Activated T-helper 1 cell treated with anti-CD3 and anti-CD28 coated beads, Interleukin-12 subunit alpha, Interleukin-12 subunit beta, Interleukin-2, Interleukin-4 antibody, amounts not matched to agents 30 ng/mL and 10 ng/mL and 1 ng/mL, durations not matched to agents 14 hours and 24 hours and 36 hours (primary cell): Measurements from ENCODE around the gene TRPM3. TPM values are rescaled to one million over a fixed set of nuclear protein-coding genes. Genes with fewer than 3 reads are reported as not detected.

Experiments
- DNase-seq: peaks from one replicate; pipeline ENCODE4 v3.0.0; 2021; ENCODE audit warnings: low spot score
- H3K27ac Mint-ChIP-seq: one replicate; pipeline ENCODE4 v1.8.0; 2021; ENCODE audit warnings: mild to moderate bottlenecking, mixed read lengths
- H3K27me3 Mint-ChIP-seq: one replicate; pipeline ENCODE4 v1.8.0; 2022; ENCODE audit warnings: mild to moderate bottlenecking, moderate library complexity, mixed read lengths; ENCODE audit not compliant: insufficient read depth
- H3K36me3 Mint-ChIP-seq: one replicate; pipeline ENCODE4 v1.8.0; 2021; ENCODE audit warnings: low read depth, mixed read lengths
- H3K4me1 Mint-ChIP-seq: one replicate; pipeline ENCODE4 v1.8.0; 2021; ENCODE audit warnings: low read depth, mixed read lengths
- H3K4me3 Mint-ChIP-seq: one replicate; pipeline ENCODE4 v1.8.0; 2021; ENCODE audit warnings: mild to moderate bottlenecking, moderate library complexity, mixed read lengths
- H3K9me3 Mint-ChIP-seq: one replicate; pipeline ENCODE4 v1.8.0; 2021; ENCODE audit warnings: mixed read lengths
- intact Hi-C: fragments of 100-400 bp; cut with micrococcal nuclease; formaldehyde crosslinking; loops from one replicate; pipeline ENCODE4 v1.15.1; 2024
- total RNA-seq: library from RNA; stranded (reverse); gene quantifications from 2 replicates; pipeline ENCODE4 v1.2.3, GENCODE V29; 2022

TRPM3 gene
- total RNA-seq, 1 donor from 2014 or later = not detected

DNA sequence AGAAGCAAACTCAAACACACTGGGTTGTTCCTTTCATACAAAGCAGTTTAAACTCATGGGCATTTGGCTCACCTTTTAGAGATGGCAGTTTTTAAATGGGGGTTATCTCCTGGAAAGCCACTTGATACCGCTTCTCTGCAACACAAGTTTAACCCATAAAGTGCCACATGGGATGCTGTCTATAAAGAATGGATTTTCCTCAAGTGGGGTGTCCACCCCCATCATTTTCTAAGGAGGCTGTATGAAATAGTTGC is 528 bp upstream of the TRPM3 start:
- Mint-ChIP-seq H3K4me3 (no peak overlapping the region), H3K27ac (no peak overlapping the region), H3K4me1 (no peaks in the 10 kb centered on the region), H3K9me3 (no peaks in the 10 kb centered on the region), H3K27me3 (peaks cover 2% of the 10 kb centered on the region), H3K36me3 (no peaks in the 10 kb centered on the region)
- intact Hi-C loops = no loop called here
- DNase-seq = no peak

DNA sequence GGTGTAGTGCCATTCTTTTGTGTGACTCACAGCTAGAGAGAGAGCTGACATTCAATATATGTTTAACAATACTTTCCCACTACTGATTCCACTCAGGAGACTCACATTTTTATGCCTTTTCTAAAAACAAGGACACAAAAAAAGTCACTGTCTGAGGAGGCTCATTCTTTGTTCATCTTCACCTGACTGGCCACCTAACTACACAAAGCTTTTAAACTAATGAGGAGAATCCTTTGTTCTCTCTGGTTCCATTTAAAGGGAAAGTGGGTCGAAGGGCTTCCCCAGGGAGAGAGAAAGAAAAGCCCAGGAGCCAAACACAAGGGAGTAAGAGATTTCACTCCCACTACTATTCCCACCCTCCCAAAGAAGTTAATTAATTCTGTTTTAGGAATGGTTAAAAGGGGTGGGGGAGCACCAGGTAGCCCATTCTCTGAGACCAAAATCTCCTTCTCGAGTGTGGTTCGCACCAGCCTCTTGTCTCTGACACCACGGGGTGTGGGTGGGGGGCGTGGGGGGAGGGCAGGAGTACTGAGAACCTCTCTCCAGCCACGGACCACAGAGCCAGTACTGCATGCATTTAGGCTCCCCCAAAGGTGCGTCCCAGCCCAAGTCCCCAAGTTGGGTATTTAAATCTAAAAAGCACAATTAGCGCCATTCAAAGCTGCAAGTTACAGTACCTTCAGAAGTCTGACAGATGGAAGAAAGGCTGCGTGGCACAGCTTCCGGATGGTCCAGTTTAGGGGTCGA is 747 bp downstream of the TRPM3 start:
- H3K4me1 Mint-ChIP-seq = no peaks in the 10 kb centered on the region
- no peak for DNase-seq
- peaks cover 2% of the 10 kb centered on the region for H3K27me3 Mint-ChIP-seq
- H3K4me3 Mint-ChIP-seq = no peak overlapping the region
- intact Hi-C loops = no loop called here
- H3K27ac Mint-ChIP-seq = no peak overlapping the region
- no peaks in the 10 kb centered on the region for H3K9me3 Mint-ChIP-seq
- no peaks in the 10 kb centered on the region for H3K36me3 Mint-ChIP-seq

DNA sequence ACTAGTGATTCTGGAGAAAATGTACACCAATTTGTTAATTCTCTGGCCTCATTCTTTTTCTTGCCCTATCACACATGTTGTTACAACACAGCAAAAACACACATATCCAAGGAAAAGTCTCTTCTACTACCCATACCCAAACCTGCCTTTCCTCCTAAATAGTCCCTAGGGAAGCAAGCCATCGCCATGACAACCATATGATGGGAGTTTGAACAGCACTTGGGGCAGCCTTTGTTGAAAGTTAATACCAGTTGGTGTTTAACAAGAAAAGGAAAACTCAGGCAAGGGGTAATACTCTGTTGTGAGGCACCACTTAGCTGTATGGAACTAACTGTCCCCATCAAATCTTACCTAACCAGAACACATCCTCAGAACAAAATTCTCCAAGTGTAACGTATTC is 1.7 kb downstream of the TRPM3 start:
- H3K27ac Mint-ChIP-seq = no peak overlapping the region
- no peaks in the 10 kb centered on the region for H3K36me3 Mint-ChIP-seq
- peaks cover 2% of the 10 kb centered on the region for H3K27me3 Mint-ChIP-seq
- no peak for DNase-seq
- H3K4me3 Mint-ChIP-seq = no peak overlapping the region
- H3K9me3 Mint-ChIP-seq = no peaks in the 10 kb centered on the region
- no peaks in the 10 kb centered on the region for H3K4me1 Mint-ChIP-seq
- intact Hi-C loops = no loop called here

DNA sequence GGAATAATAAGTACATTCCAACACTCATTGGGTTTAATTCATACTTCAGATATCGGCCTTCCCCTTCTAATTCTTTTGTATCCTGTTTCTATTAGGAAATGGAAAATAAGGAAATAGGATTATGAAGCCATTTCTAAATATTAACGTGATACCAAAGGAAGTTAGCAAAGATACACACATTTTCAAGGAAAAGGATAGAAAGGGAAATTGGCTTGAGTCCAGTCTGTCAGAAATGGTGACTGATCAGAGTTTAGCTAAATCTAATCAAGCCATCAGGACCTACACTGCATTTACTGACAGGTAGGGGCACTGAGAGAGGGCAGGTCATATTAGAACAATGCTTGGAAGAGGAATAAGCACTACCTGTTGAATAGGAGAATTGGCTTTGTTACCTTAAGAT is 3.1 kb downstream of the TRPM3 start:
- no peak overlapping the region for H3K4me3 Mint-ChIP-seq
- peaks cover 2% of the 10 kb centered on the region for H3K27me3 Mint-ChIP-seq
- H3K4me1 Mint-ChIP-seq = no peaks in the 10 kb centered on the region
- intact Hi-C loops = no loop called here
- no peaks in the 10 kb centered on the region for H3K36me3 Mint-ChIP-seq
- no peak for DNase-seq
- no peak overlapping the region for H3K27ac Mint-ChIP-seq
- H3K9me3 Mint-ChIP-seq = no peaks in the 10 kb centered on the region

DNA sequence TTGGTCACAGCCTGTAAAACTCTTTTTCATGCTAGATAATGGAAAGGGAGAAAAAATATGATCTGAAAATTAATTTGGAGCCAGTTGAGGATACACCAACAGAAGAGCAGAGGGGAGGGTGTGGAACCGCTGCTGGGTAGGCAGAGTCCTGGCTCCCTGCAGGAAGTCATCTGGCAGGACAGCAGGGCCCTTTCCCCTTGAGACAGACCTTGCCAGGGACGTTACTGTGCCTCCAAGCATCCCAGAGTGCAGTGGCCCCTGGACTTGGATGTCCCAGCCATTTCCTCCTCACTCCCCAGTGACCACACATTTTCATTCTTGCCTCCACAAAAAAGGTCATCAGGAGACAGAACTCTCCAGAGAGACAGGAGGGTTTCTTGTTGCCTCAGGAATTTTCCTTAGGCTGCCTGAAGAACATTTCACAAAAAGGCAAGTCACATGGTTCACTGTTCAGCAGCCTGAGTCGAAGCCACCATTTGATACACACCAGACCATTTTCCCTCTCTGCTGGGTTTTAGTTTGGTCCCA is 5.9 kb downstream of the TRPM3 start:
- H3K9me3 Mint-ChIP-seq = no peaks in the 10 kb centered on the region
- no peak overlapping the region for H3K4me3 Mint-ChIP-seq
- H3K27ac Mint-ChIP-seq = no peak overlapping the region
- intact Hi-C loops = no loop called here
- no peak for DNase-seq
- H3K27me3 Mint-ChIP-seq = peaks cover under 1% of the 10 kb centered on the region
- no peaks in the 10 kb centered on the region for H3K4me1 Mint-ChIP-seq
- H3K36me3 Mint-ChIP-seq = no peaks in the 10 kb centered on the region

DNA sequence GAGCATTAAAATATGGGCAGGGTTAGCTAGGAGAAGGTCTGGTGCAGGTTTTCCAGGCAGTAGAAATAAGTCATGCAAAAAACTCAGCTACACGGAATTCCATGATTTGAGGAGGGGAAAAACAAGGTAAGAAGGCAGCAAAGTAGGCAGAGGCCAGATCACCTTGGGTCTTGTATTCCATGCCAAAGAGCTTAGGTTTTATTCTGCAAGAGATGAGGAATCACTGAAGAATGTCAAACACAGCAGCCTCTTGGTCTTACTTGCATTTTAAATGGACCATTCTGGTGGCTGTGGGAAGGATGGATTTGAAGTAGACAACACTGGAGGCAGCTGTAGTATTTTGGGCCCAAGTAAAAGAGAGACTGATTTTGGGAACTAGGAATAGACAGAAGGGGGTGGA is 8.6 kb downstream of the TRPM3 start:
- no peak overlapping the region for H3K27ac Mint-ChIP-seq
- no peaks in the 10 kb centered on the region for H3K36me3 Mint-ChIP-seq
- no peaks in the 10 kb centered on the region for H3K4me1 Mint-ChIP-seq
- no peaks in the 10 kb centered on the region for H3K27me3 Mint-ChIP-seq
- intact Hi-C loops = no loop called here
- H3K9me3 Mint-ChIP-seq = no peaks in the 10 kb centered on the region
- no peak overlapping the region for H3K4me3 Mint-ChIP-seq
- no peak for DNase-seq

DNA sequence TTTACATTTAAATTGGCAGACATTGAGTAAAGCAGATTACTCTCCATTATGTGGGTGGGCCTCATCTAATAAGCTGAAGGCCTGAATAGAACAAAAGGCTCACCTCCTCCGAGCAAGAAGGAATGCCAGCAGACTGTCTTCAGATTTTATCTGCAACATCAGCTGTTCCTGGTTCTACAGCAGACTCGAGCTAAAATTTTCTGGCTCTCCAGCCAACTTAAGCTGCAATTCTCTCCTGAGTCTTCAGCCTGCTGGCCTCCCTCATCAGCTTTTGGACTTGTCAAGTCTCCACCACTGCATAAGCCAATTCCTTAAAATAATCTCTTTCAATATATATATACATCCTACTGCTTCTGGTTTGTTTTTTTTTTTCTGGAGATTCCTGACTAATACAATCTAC is 12.5 kb downstream of the TRPM3 start:
- intact Hi-C loops = no loop called here

DNA sequence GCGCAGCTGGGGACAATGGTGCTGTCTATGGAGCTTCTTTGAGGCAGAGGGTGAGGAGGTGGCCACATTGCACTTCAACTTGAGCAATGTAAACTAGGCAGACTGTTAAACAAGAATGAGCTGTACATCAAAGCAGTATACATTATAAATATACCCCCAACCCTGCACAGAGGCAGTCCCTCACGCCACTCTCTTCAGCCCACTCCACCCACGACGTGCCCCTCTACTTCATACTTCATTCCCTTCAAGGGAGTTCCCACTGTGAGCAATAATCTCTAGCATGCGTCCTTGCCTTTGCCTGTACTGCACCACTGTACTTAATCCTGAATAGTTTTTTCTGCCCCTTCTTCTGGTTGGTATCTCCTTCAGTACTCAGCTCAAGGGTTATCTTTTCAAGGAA is 14.4 kb downstream of the TRPM3 start:
- no peak for DNase-seq
- Mint-ChIP-seq H3K4me3 (no peak overlapping the region), H3K27ac (no peak overlapping the region), H3K27me3 (no peaks in the 10 kb centered on the region), H3K9me3 (no peaks in the 10 kb centered on the region), H3K4me1 (no peaks in the 10 kb centered on the region), H3K36me3 (no peaks in the 10 kb centered on the region)
- intact Hi-C loops = no loop called here

More for the DNA sequence above, 12.5 kb downstream of the TRPM3 start:
- Mint-ChIP-seq H3K4me3 (no peak overlapping the region), H3K36me3 (no peaks in the 10 kb centered on the region), H3K9me3 (no peaks in the 10 kb centered on the region), H3K4me1 (no peaks in the 10 kb centered on the region), H3K27me3 (no peaks in the 10 kb centered on the region), H3K27ac (no peak overlapping the region)
- no peak for DNase-seq

DNA sequence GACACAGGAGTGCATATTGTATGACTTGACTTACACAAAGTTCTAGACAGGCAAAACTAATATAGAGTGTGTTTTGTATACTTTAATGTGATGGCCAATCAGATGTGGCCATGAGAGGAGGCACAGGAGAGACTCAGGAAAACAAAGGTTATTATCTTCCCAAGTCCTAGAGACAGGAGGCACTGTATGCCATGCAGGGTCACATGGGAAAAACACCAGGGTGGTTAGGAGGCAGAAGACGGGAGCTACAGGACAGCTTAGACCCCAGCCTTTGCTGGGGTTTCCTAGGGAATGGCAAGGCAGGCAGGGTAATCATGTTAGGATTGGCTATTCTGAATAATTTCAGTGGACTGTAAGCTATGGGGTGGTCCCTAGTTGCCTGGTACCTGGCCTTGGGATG is 16.2 kb downstream of the TRPM3 start:
- intact Hi-C loops = no loop called here
- no peaks in the 10 kb centered on the region for H3K36me3 Mint-ChIP-seq
- H3K4me1 Mint-ChIP-seq = no peaks in the 10 kb centered on the region
- DNase-seq = no peak
- H3K9me3 Mint-ChIP-seq = no peaks in the 10 kb centered on the region
- no peak overlapping the region for H3K4me3 Mint-ChIP-seq
- H3K27ac Mint-ChIP-seq = no peak overlapping the region
- H3K27me3 Mint-ChIP-seq = no peaks in the 10 kb centered on the region

DNA sequence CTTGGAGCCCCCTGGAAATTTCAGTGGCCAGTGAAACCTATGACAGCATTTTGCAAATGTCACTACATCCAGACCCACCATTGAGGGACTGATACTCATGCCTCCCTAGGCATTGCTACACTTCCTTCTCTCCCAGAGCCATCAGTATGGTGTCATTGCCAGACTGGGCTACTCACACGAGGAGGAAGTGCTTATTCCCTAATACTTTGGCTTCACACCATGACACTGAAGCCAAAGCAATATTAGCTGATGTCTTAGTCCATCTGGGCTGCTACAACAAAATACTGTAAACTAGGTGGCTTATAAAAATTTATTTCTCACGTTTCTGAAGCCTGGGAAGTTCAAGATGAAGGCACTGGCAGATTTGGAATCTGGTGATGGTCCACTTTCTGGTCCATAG is 22.6 kb downstream of the TRPM3 start:
- intact Hi-C loops = no loop called here
- H3K4me3 Mint-ChIP-seq = no peak overlapping the region

DNA sequence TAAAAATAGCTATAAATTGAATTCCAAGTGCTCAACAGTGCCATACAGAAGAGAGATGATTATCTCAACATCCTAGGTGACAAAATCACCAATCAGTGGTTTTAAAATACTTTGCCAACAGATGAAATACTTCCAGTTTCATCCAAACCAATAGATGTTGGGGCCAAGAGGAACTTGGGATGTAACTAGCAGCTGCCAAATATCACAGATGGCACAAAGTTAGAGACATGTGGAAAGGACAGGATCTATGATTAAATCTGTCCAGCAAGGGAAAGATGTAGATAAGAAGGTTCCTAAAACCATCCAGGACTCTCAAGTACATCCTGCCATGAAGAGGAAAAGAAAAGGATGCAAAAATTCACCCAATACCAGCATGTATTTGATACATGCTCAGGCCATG is 23.8 kb downstream of the TRPM3 start:
- Mint-ChIP-seq H3K36me3 (no peaks in the 10 kb centered on the region), H3K4me1 (no peaks in the 10 kb centered on the region), H3K9me3 (no peaks in the 10 kb centered on the region), H3K27me3 (no peaks in the 10 kb centered on the region), H3K27ac (no peak overlapping the region), H3K4me3 (no peak overlapping the region)
- no peak for DNase-seq
- intact Hi-C loops = no loop called here

More for the DNA sequence above, 22.6 kb downstream of the TRPM3 start:
- Mint-ChIP-seq H3K4me1 (no peaks in the 10 kb centered on the region), H3K36me3 (no peaks in the 10 kb centered on the region), H3K27ac (no peak overlapping the region), H3K9me3 (no peaks in the 10 kb centered on the region), H3K27me3 (no peaks in the 10 kb centered on the region)
- DNase-seq = no peak

DNA sequence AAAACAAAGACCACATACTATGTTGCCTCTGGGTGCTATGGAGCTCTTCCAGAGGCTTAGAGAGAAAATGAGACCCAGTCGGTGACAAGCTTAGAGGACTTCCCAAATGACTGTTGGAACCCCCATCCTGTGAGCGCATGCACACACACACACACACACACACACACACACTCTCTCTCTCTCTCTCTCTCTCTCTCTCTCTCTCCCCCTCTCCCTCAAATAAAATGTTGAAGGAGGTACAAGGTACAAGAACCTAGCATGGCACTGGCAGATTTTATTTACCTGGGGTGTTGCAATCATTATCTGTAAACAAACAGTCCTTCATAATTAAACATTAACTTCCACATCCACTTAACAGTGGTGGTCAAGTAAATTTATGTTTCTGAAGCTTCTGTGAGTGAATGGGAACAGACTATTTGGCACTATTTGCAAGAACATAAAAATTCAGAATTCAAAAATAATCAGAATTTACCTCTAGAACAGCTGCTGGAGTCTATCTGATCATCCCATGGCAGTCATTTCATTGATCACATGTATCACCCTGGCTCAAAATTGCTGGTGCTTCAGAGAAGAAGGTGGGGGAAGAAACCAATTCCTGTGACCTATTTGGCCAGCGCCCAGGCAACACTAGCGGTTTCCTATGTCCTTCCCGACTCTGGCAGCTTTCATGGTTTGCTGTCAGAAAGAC is 24.9 kb downstream of the TRPM3 start:
- H3K4me3 Mint-ChIP-seq = no peak overlapping the region
- no peaks in the 10 kb centered on the region for H3K4me1 Mint-ChIP-seq
- H3K9me3 Mint-ChIP-seq = no peaks in the 10 kb centered on the region
- H3K27me3 Mint-ChIP-seq = no peaks in the 10 kb centered on the region
- intact Hi-C loops = no loop called here
- H3K36me3 Mint-ChIP-seq = no peaks in the 10 kb centered on the region
- DNase-seq = no peak
- H3K27ac Mint-ChIP-seq = no peak overlapping the region

DNA sequence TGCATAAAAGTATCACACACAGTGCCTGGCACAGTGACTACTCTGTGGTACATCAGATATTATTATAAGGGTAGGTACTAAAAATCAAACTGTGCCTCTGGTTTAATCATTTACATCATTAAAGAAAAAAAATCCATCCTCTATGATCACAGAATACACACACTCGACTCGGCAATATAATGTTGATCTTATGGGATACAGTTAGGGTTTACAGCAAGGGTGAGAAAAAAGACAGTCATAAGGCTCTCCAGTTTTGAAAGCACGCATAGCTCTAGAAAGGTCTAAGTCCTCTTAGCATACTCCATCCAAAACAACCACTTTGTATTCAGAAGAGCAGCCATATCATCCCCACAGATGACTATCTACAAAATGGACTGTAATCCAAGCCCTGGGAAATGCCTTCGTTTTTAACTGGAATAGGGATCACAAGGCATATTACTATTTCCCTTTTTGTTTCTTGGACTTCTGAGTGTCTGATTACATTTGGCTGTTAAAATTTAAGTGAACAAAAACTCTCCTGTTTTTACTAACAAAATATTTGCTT is 26.6 kb downstream of the TRPM3 start:
- H3K27me3 Mint-ChIP-seq = no peaks in the 10 kb centered on the region
- no peak overlapping the region for H3K4me3 Mint-ChIP-seq
- intact Hi-C loops = no loop called here
- no peaks in the 10 kb centered on the region for H3K4me1 Mint-ChIP-seq
- H3K9me3 Mint-ChIP-seq = no peaks in the 10 kb centered on the region
- no peaks in the 10 kb centered on the region for H3K36me3 Mint-ChIP-seq
- DNase-seq = no peak
- H3K27ac Mint-ChIP-seq = no peak overlapping the region
